Measurements from ENCODE around the gene MTRF1. TPM values are rescaled to one million over a fixed set of nuclear protein-coding genes. Genes with fewer than 3 reads are reported as not detected.
A peak's percentile ranks its signal among the peaks of the same experiment; 100 is the strongest.

MTRF1 gene, protein sequence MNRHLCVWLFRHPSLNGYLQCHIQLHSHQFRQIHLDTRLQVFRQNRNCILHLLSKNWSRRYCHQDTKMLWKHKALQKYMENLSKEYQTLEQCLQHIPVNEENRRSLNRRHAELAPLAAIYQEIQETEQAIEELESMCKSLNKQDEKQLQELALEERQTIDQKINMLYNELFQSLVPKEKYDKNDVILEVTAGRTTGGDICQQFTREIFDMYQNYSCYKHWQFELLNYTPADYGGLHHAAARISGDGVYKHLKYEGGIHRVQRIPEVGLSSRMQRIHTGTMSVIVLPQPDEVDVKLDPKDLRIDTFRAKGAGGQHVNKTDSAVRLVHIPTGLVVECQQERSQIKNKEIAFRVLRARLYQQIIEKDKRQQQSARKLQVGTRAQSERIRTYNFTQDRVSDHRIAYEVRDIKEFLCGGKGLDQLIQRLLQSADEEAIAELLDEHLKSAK
- total RNA-seq = 10 to 100 TPM; 11.9 to 14.0 TPM

DNA sequence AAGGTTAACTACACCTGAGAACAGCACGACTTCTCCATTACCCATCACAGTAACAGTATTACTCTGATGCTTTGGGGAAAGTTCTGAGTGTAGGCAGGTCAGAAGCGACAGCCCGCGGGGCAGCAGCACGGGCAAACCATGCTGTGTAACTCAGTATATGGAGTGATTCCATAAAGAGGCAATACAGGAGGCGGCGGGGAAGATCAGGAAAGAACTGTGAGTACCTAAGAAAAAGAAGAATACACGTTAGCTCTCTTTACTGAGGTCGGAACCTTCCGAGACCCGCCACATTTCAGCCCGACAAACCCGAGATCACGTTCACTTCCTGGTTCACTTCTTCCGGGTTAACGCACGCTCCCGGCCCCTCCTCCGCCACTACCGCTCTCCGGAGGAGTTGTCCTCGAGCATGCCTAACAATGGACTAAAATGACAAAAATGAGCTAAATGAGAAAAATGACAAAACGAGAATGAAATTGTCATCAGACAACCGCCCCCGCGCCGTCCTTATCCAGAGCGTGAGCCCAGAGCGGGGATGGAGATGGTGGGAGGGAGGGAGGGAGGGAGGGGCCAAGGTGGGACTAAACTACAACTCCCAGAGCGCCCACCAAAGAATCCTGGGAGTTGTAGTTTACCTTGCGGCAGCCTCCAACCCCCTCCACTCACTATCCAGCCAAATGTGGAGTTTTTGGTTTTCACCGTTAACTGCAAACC lies at the start of gene MTRF1:
Gene MTRF1 (minus strand): TSS at position 316 of the 711 bp plus-strand sequence. CDS start 2,669 bp downstream, outside the sequence.
- Histone ChIP-seq H3K36me3 (replicated peaks in 1 of 2; ENCODE audit: insufficient read depth in 1 of 2, low read depth in 2 of 2) (no peaks in the 10 kb centered on the region), H3K4me1 (peaks cover 22% of the 10 kb centered on the region), H3K9me3 (no peaks in the 10 kb centered on the region), H3K27me3 (no peaks in the 10 kb centered on the region), H3K27ac (peak within 1 kb of the TSS; percentile 65 to 91 (median 78)), H3K4me3 (peak within 1 kb of the TSS; percentile 48 to 92)
- intact Hi-C loops (cut with DNase I) = no loop called here
- WGBS, 2 donors = 0 to 1% methylated on average over 29 to 32 of the region's 32 CpGs
- peak; percentile 95 for ATAC-seq
- TF ChIP-seq CTCF (IDR thresholded peaks at IDR 0.05) (no peak), POLR2A (IDR thresholded peaks at IDR 0.05) (peak in 2 of 3 donors; percentile 72 to 76)
- peak; percentile 73 to 81 (median 80) for DNase-seq

GRCh38 chr13:41313117-41313516 lies 49.7 kb upstream of the MTRF1 start:
- Histone ChIP-seq H3K27ac (peak overlapping the region in 2 of 4 donors; percentile 38 to 97), H3K4me1 (peaks cover 65% of the 10 kb centered on the region), H3K27me3 (no peaks in the 10 kb centered on the region), H3K4me3 (peak overlapping the region in 1 of 2 donors; percentile 99), H3K9me3 (no peaks in the 10 kb centered on the region), H3K36me3 (replicated peaks in 1 of 2; ENCODE audit: insufficient read depth in 1 of 2, low read depth in 2 of 2) (no peaks in the 10 kb centered on the region)
- ATAC-seq = no peak
- intact Hi-C loops (cut with DNase I) = loop anchor here (5.0 kb wide), 1 partner anchor 246 kb away; no protein-coding TSS in a partner anchor
- WGBS, 2 donors = 14 to 17% methylated on average over 5 of the region's 5 CpGs
- DNase-seq = no peak
- TF ChIP-seq CTCF (IDR thresholded peaks at IDR 0.05) (no peak), POLR2A (IDR thresholded peaks at IDR 0.05) (no peak)

DNA sequence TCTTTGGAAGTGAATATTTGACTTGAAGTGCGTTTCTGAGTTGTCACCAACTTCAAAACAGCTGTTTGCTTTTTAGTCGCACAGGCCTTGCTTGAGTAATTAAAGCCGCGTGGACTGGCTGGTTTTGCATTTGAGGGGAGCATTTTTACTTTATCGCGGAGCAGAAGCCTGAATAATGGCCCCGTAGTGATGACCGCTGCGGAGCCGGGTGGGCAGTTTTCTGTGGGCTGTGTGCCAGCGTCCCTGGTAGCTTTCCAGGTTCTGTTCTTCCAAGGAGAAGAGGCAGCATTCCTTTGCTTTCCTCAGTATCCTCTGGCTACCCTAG lies 48.8 kb upstream of the MTRF1 start:
- intact Hi-C loops (cut with DNase I) = loop anchor here (5.0 kb wide), 1 partner anchor 245 kb away; no protein-coding TSS in a partner anchor
- WGBS, 2 donors = 0 to 1% methylated on average over 11 of the region's 11 CpGs
- Histone ChIP-seq H3K4me3 (peak overlapping the region; percentile 92 to 99), H3K27me3 (no peaks in the 10 kb centered on the region), H3K36me3 (replicated peaks in 1 of 2; ENCODE audit: insufficient read depth in 1 of 2, low read depth in 2 of 2) (no peaks in the 10 kb centered on the region), H3K4me1 (peaks cover 63% of the 10 kb centered on the region), H3K9me3 (no peaks in the 10 kb centered on the region), H3K27ac (peak overlapping the region; percentile 92 to 98 (median 96))
- peak; percentile 33 for ATAC-seq
- DNase-seq = peak; percentile 65 to 77 (median 70)
- TF ChIP-seq CTCF (IDR thresholded peaks at IDR 0.05) (no peak), POLR2A (IDR thresholded peaks at IDR 0.05) (no peak)

DNA sequence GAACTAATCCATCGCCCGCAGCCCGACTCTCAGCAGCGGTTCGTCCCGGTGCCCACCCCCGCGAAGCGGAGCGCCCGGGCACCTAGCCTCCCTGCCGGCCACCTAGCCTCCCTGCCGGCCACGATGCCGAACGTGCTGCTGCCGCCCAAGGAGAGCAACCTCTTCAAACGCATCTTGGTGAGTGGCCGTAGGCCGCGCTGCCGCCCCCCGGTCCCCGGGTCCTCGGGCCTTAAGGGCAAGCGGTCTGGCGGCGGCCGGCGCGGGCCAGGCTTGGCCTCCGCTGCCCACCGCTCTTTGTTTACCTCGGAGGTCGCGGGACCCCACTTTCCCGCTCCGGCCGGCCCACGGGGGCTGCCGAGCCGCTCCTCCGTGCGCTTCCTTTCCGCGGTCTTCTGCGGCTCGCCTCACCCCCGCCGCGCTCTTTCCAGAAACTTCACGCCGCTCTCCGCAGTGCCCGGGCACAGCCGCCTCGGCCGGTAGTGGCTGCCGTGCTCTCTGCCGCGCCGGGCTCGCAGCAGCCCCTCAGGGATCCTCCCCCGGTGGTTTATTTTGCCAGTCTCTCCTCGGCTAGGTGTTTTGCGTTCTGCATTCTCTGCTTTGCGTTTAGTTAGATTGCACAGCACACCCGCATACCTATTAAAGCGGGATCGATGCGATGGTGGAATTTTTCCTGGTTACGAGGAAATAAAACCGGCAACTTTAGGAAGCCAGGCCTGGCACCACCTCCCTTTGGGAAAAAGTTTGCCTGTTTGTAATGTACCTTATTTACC lies 48.2 kb upstream of the MTRF1 start:
- ATAC-seq = peak; percentile 68
- peaks cover 61% of the 10 kb centered on the region for H3K4me1 ChIP-seq
- TF ChIP-seq CTCF (IDR thresholded peaks at IDR 0.05) = peak in 1 of 7 experiments; percentile 30
- peak in 2 of 3 donors; percentile 34 to 75 for TF ChIP-seq POLR2A (IDR thresholded peaks at IDR 0.05)
- intact Hi-C loops (cut with DNase I) = loop anchor here (5.0 kb wide), 1 partner anchor 244 kb away; no protein-coding TSS in a partner anchor
- H3K27ac ChIP-seq = peak overlapping the region; percentile 92 to 98 (median 96)
- H3K27me3 ChIP-seq = no peaks in the 10 kb centered on the region
- DNase-seq = peak; percentile 44 to 66 (median 49)
- peak overlapping the region; percentile 92 to 99 for H3K4me3 ChIP-seq
- H3K9me3 ChIP-seq = no peaks in the 10 kb centered on the region
- 0% methylated on average over 12 to 60 of the region's 73 CpGs for WGBS, 2 donors
- H3K36me3 ChIP-seq (replicated peaks in 1 of 2; ENCODE audit: insufficient read depth in 1 of 2, low read depth in 2 of 2) = no peaks in the 10 kb centered on the region

All from body of pancreas (tissue), 4 donors.